ENCODE results near the gene KIAA1549. TPM values are rescaled to one million over a fixed set of nuclear protein-coding genes. Genes with fewer than 3 reads are reported as not detected.

The KIAA1549 gene
- total and polyA plus RNA-seq, 10 of the 15 experiments (the other 5 are each of a cell fraction or from before 2014, with no cell fraction given) = 0.02 to 0.82 (median 0.22) TPM

- TF ChIP-seq SMC3 (IDR thresholded peaks at IDR 0.05; ENCODE audit: borderline replicate concordance, low read length) (no peak), RELB (IDR thresholded peaks at IDR 0.05; ENCODE audit: low read depth) (no peak), NR2C1 (IDR thresholded peaks at IDR 0.05) (no peak), SREBF1 (IDR thresholded peaks at IDR 0.05; ENCODE audit: low read length) (no peak), RFX5 (IDR thresholded peaks at IDR 0.05; ENCODE audit: low read depth, low read length) (no peak), YY1 (IDR thresholded peaks at IDR 0.05; ENCODE audit: low read depth, low read length) (no peak), HDAC6 (IDR thresholded peaks at IDR 0.05; ENCODE audit: unreplicated experiment) (no peak), TBL1XR1 (IDR thresholded peaks at IDR 0.05; ENCODE audit: low read depth, low read length) (no peak), SMAD1 (IDR thresholded peaks at IDR 0.05; ENCODE audit: low read depth, partially characterized antibody) (no peak), HCFC1 (IDR thresholded peaks at IDR 0.05; ENCODE audit: low read length) (no peak), CBX3 (IDR thresholded peaks at IDR 0.05; ENCODE audit: borderline replicate concordance, low read depth) (no peak), GATAD2B (conservative IDR thresholded peaks at IDR 0.05; ENCODE audit: low read depth) (no peak), NFYB (IDR thresholded peaks at IDR 0.05; ENCODE audit: insufficient read depth, low read depth, low read length) (no peak), NFIC (IDR thresholded peaks at IDR 0.05; ENCODE audit: low read depth, low read length) (no peak), POLR2AphosphoS2 (IDR thresholded peaks at IDR 0.05; ENCODE audit: low read depth, low read length) (no peak), ZNF207 (IDR thresholded peaks at IDR 0.05; ENCODE audit: borderline replicate concordance) (no peak), USF1 (IDR thresholded peaks at IDR 0.05; ENCODE audit: borderline replicate concordance, extremely low read length, insufficient read depth, low read depth, low read length) (no peak)
- TF ChIP-seq, protein P1, sequence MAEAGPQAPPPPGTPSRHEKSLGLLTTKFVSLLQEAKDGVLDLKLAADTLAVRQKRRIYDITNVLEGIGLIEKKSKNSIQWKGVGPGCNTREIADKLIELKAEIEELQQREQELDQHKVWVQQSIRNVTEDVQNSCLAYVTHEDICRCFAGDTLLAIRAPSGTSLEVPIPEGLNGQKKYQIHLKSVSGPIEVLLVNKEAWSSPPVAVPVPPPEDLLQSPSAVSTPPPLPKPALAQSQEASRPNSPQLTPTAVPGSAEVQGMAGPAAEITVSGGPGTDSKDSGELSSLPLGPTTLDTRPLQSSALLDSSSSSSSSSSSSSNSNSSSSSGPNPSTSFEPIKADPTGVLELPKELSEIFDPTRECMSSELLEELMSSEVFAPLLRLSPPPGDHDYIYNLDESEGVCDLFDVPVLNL (IDR thresholded peaks at IDR 0.05; ENCODE audit: low read depth, low read length) = no peak
- H3K4me1 ChIP-seq (ENCODE audit: control insufficient read depth, insufficient read depth, low read length) = no peaks in the 10 kb centered on the region
- intact Hi-C loops (cut with micrococcal nuclease; ENCODE audit: unreplicated experiment) = no loop called here
- peaks cover 0 to 2% of the 10 kb centered on the region in 2 experiments; a peak in 1 of 4 replicates for H3K27me3 ChIP-seq (replicated peaks in 1 of 2; ENCODE audit: control insufficient read depth in 2 of 2, insufficient read depth in 2 of 2, low read length in 1 of 2)
- no peak overlapping the region for H3K4me2 ChIP-seq (ENCODE audit: control insufficient read depth, insufficient read depth)
- H3K79me2 ChIP-seq (ENCODE audit: control insufficient read depth, insufficient read depth, low read length) = no peaks in the 10 kb centered on the region
- POLR2A ChIA-PET = no interaction called here
- in situ Hi-C loops (cut with MboI) = no loop called here
- no TSS peak for BruUV-seq (replicated peaks)
- no peak overlapping the region for H3K9ac ChIP-seq (ENCODE audit: control insufficient read depth, insufficient read depth, low read length)
- WGBS (ENCODE audit: insufficient coverage, insufficient replicate concordance, low lambda C conversion rate, missing lambda C conversion rate) = 8% methylated on average over 3 of the region's 3 CpGs
- SMC1A ChIA-PET (ENCODE audit: uncharacterized antibody, unreplicated experiment) = interaction anchor here (1.0 kb wide), 1 partner anchor 15 kb away, joined by 3 read pairs; no protein-coding TSS in a partner anchor
- H2AFZ ChIP-seq (ENCODE audit: control insufficient read depth, low read depth, low read length) = no peak overlapping the region
- no peaks in the 10 kb centered on the region for H3K36me3 ChIP-seq (ENCODE audit: control insufficient read depth in 2 of 2, insufficient read depth in 2 of 2, low read length in 1 of 2)
- H3K9me3 ChIP-seq (replicated peaks; ENCODE audit: control insufficient read depth, insufficient read depth, low read length) = no peaks in the 10 kb centered on the region
- no peak overlapping the region for H3K27ac ChIP-seq (ENCODE audit: control insufficient read depth, insufficient read depth)
- FAIRE-seq = no peak
- CTCF ChIA-PET = no interaction called here
- H3K4me3 ChIP-seq = no peak overlapping the region
- no peaks in the 10 kb centered on the region for H4K20me1 ChIP-seq (ENCODE audit: control insufficient read depth, insufficient read depth)
- DNase-seq (ENCODE audit: low read depth, low spot score) = no peak
- ATAC-seq = no peak
- RAD21 ChIA-PET (ENCODE audit: unreplicated experiment) = no interaction called here
Observed at GRCh38 chr7:138945154-138945553, 36.0 kb downstream of the KIAA1549 start.
